Ovary (tissue), 3 donors: ENCODE measurements around the gene PA2G4.
A peak's percentile ranks its signal among the peaks of the same experiment; 100 is the strongest.

Source experiments
- EP300 ChIP-seq: sonication (generic); formaldehyde crosslinking; IDR thresholded peaks from one replicate; pipeline ENCODE4 v1.6.1; 2017; ENCODE audit warnings: antibody characterized with exemption
- POLR2A ChIP-seq: fragments of 450-650 bp; IDR thresholded peaks from one replicate; pipeline ENCODE4 v1.6.1; 2017; ENCODE audit warnings: antibody characterized with exemption, mild to moderate bottlenecking, moderate library complexity
- TF ChIP-seq, protein P1 (sequence below), 3 donors: fragments of 450-650 bp in 2 of 3; fragments of 200-600 bp in 1 of 3; IDR thresholded peaks; one replicate each; pipeline versions ENCODE4 v1.5.1 to v1.8.0; 2016 to 2022; ENCODE audit warnings: antibody characterized with exemption in 3 of 3, mild to moderate bottlenecking in 1 of 3
- donor health status: DM: no; HTN: no; CAD: no.

DNA sequence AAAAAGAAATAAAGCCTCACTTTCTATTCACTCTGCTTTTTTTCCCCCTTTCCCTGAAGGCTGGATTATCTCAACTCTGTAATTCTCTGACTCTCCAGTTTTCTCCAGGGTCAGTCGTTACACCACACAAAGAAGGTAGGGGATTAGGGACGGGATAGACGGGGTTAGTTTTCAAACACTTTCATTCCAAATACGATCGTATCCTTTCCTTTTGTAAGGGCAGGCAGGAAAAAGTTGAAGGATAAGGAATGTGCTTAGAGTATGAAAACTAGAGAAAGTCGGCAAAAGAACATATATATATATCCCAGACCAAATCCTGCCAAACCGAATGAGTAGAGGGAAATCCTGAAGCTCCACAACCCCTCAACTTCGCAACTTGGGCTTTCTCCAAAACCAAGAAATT lies 23.1 kb downstream of the PA2G4 start:
- TF ChIP-seq, protein P1, sequence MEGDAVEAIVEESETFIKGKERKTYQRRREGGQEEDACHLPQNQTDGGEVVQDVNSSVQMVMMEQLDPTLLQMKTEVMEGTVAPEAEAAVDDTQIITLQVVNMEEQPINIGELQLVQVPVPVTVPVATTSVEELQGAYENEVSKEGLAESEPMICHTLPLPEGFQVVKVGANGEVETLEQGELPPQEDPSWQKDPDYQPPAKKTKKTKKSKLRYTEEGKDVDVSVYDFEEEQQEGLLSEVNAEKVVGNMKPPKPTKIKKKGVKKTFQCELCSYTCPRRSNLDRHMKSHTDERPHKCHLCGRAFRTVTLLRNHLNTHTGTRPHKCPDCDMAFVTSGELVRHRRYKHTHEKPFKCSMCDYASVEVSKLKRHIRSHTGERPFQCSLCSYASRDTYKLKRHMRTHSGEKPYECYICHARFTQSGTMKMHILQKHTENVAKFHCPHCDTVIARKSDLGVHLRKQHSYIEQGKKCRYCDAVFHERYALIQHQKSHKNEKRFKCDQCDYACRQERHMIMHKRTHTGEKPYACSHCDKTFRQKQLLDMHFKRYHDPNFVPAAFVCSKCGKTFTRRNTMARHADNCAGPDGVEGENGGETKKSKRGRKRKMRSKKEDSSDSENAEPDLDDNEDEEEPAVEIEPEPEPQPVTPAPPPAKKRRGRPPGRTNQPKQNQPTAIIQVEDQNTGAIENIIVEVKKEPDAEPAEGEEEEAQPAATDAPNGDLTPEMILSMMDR (IDR thresholded peaks at IDR 0.05) = peak in 2 of 3 donors; percentile 12 to 20
- TF ChIP-seq POLR2A (peak; percentile 58), EP300 (no peak)
